ENCODE results near the gene TFAP2C.
"Not testable (repeated sequence)": the region's sequence is repeated elsewhere in the genome, so short reads cannot be mapped to it uniquely, and the experiment has no call there.

TFAP2C gene

GRCh38 chr20:56653211-56653610, 24.1 kb downstream of the TFAP2C start:
- no peak for DNase-seq (ENCODE audit: low spot score)

GRCh38 chr20:56656632-56657031, 27.5 kb downstream of the TFAP2C start:
- DNase-seq (ENCODE audit: low spot score) = no peak

- DNase-seq (ENCODE audit: low spot score) = no peak
Observed at GRCh38 chr20:56657879-56658278, 28.8 kb downstream of the TFAP2C start.

- DNase-seq (ENCODE audit: low spot score) = not testable (repeated sequence)
Observed at GRCh38 chr20:56658341-56658947, 29.3 kb downstream of the TFAP2C start.

- DNase-seq (ENCODE audit: low spot score) = no peak
Observed at GRCh38 chr20:56663660-56664059, 34.6 kb downstream of the TFAP2C start.

- DNase-seq (ENCODE audit: low spot score) = no peak
Observed at GRCh38 chr20:56664796-56665195, 35.7 kb downstream of the TFAP2C start.

GRCh38 chr20:56665806-56666205, 36.7 kb downstream of the TFAP2C start:
- DNase-seq (ENCODE audit: low spot score) = no peak

- no peak for DNase-seq (ENCODE audit: low spot score)
Observed at GRCh38 chr20:56673450-56673849, 44.3 kb downstream of the TFAP2C start.

- no peak for DNase-seq (ENCODE audit: low spot score)
Observed at GRCh38 chr20:56676001-56676400, 46.9 kb downstream of the TFAP2C start.

GRCh38 chr20:56676679-56677078, 47.6 kb downstream of the TFAP2C start:
- no peak for DNase-seq (ENCODE audit: low spot score)

- DNase-seq (ENCODE audit: low spot score) = no peak
Observed at GRCh38 chr20:56683077-56683865, 54.2 kb downstream of the TFAP2C start.

GRCh38 chr20:56685879-56686278, 56.8 kb downstream of the TFAP2C start:
- DNase-seq (ENCODE audit: low spot score) = no peak

- DNase-seq (ENCODE audit: low spot score) = no peak
Observed at GRCh38 chr20:56687061-56687460, 58.0 kb downstream of the TFAP2C start.

GRCh38 chr20:56688106-56688505, 59.0 kb downstream of the TFAP2C start:
- no peak for DNase-seq (ENCODE audit: low spot score)
